H9 (cell line): ENCODE measurements around the gene POU2F3. TPM values are rescaled to one million over a fixed set of nuclear protein-coding genes. Genes with fewer than 3 reads are reported as not detected.

ENCODE experiments used
- DNase-seq: peaks from one replicate; pipeline ENCODE4 v3.0.0-alpha.2; 2017
- H2AFZ ChIP-seq: one replicate; pipeline ENCODE4 v1.6.1; 2013; ENCODE audit warnings: mild to moderate bottlenecking, low read length, control low read depth, moderate library complexity
- H2AK5ac ChIP-seq: 2 replicates; pipeline ENCODE4 v1.6.1; 2013; ENCODE audit warnings: low read length, control low read depth, mixed read lengths; ENCODE audit not compliant: insufficient read length
- H2BK120ac ChIP-seq: one replicate; pipeline ENCODE4 v1.6.1; 2013; ENCODE audit warnings: low read depth, mild to moderate bottlenecking, low read length, control low read depth, inconsistent platforms; ENCODE audit not compliant: poor library complexity, severe bottlenecking
- H2BK12ac ChIP-seq: 2 replicates; pipeline ENCODE4 v1.6.1; 2013; ENCODE audit warnings: low read length, control low read depth, mixed read lengths, low read depth; ENCODE audit not compliant: insufficient read length
- H2BK15ac ChIP-seq: 2 replicates; pipeline ENCODE4 v1.6.1; 2013; ENCODE audit warnings: low read depth, low read length, control low read depth
- H2BK20ac ChIP-seq: one replicate; pipeline ENCODE4 v1.6.1; 2013; ENCODE audit warnings: low read depth, mild to moderate bottlenecking, low read length, control low read depth, inconsistent platforms; ENCODE audit not compliant: poor library complexity, severe bottlenecking
- H2BK5ac ChIP-seq: 2 replicates; pipeline ENCODE4 v1.6.1; 2013; ENCODE audit warnings: low read length, control low read depth, mixed read lengths; ENCODE audit not compliant: insufficient read length
- H3K14ac ChIP-seq: 2 replicates; pipeline ENCODE4 v1.6.1; 2013; ENCODE audit warnings: low read length, control low read depth; ENCODE audit not compliant: insufficient read depth
- H3K18ac ChIP-seq: 2 replicates; pipeline ENCODE4 v1.6.1; 2013; ENCODE audit warnings: low read depth, mild to moderate bottlenecking, mixed read lengths, low read length, control low read depth; ENCODE audit not compliant: insufficient read length
- H3K23ac ChIP-seq: 2 replicates; pipeline ENCODE4 v1.6.1; 2013; ENCODE audit warnings: low read length, control low read depth, mixed read lengths, low read depth; ENCODE audit not compliant: insufficient read length
- H3K23me2 ChIP-seq: 2 replicates; pipeline ENCODE4 v1.6.1; 2013; ENCODE audit warnings: low read depth, mild to moderate bottlenecking, mixed read lengths, low read length, control low read depth; ENCODE audit not compliant: insufficient read length, poor library complexity, severe bottlenecking
- H3K27ac ChIP-seq: 2 replicates; pipeline ENCODE4 v1.5.1; 2013; ENCODE audit warnings: low read length, control low read depth, mixed read lengths, low read depth; ENCODE audit not compliant: insufficient read length
- H3K27me3 ChIP-seq: 2 replicates; pipeline ENCODE4 v1.6.1; 2013; ENCODE audit warnings: low read length, control low read depth, inconsistent platforms; ENCODE audit not compliant: insufficient read depth
- H3K4ac ChIP-seq: 2 replicates; pipeline ENCODE4 v1.6.1; 2013; ENCODE audit warnings: low read depth, mild to moderate bottlenecking, control low read depth, inconsistent platforms, low read length, moderate library complexity
- H3K4me1 ChIP-seq: 2 replicates; pipeline ENCODE4 v1.6.1; 2013; ENCODE audit warnings: low read length, control low read depth, inconsistent platforms; ENCODE audit not compliant: insufficient read depth
- H3K4me2 ChIP-seq: 2 replicates; pipeline ENCODE4 v1.6.1; 2013; ENCODE audit warnings: low read length, control low read depth, mixed read lengths; ENCODE audit not compliant: insufficient read length, insufficient read depth
- H3K56ac ChIP-seq: 2 replicates; pipeline ENCODE4 v1.6.1; 2013; ENCODE audit warnings: low read depth, mild to moderate bottlenecking, mixed read lengths, low read length, control low read depth; ENCODE audit not compliant: insufficient read length
- H3K79me1 ChIP-seq: 2 replicates; pipeline ENCODE4 v1.6.1; 2013; ENCODE audit warnings: low read depth, mild to moderate bottlenecking, moderate library complexity, low read length, control low read depth, inconsistent platforms; ENCODE audit not compliant: insufficient read depth, poor library complexity, severe bottlenecking
- H3K79me2 ChIP-seq: 2 replicates; pipeline ENCODE4 v1.6.1; 2013; ENCODE audit warnings: low read length, control low read depth, inconsistent platforms; ENCODE audit not compliant: insufficient read depth
- H3K9ac ChIP-seq: 2 replicates; pipeline ENCODE4 v1.6.1; 2013; ENCODE audit warnings: low read length, control low read depth, mixed read lengths; ENCODE audit not compliant: insufficient read length; ENCODE audit errors: extremely low read depth
- H3K9me3 ChIP-seq: one replicate; pipeline ENCODE4 v1.6.1; 2013; ENCODE audit warnings: low read depth, low read length, inconsistent platforms; ENCODE audit not compliant: control insufficient read depth
- H3T11ph ChIP-seq: one replicate; pipeline ENCODE4 v1.6.1; 2013; ENCODE audit warnings: mild to moderate bottlenecking, low read length, control low read depth, inconsistent platforms
- H4K20me1 ChIP-seq: one replicate; pipeline ENCODE4 v1.6.1; 2013; ENCODE audit not compliant: control insufficient read depth, insufficient read length, insufficient read depth
- H4K5ac ChIP-seq: 2 replicates; pipeline ENCODE4 v1.6.1; 2013; ENCODE audit warnings: low read depth, mild to moderate bottlenecking, mixed read lengths, low read length, control low read depth; ENCODE audit not compliant: insufficient read length
- H4K8ac ChIP-seq: replicated peaks from 2 replicates; pipeline ENCODE4 v1.6.1; 2013; ENCODE audit warnings: low read length, control low read depth, mixed read lengths, low read depth; ENCODE audit not compliant: insufficient read length
- H4K91ac ChIP-seq: 2 replicates; pipeline ENCODE4 v1.6.1; 2013; ENCODE audit warnings: low read depth, mild to moderate bottlenecking, moderate library complexity, mixed read lengths, low read length, control low read depth; ENCODE audit not compliant: insufficient read length
- H3K27ac Mint-ChIP-seq, 3 experiments: 2 replicates in 2 of 3; 3 replicates in 1 of 3; pipeline ENCODE4 v1.8.0; 2020 to 2021; ENCODE audit warnings: mixed read lengths in 3 of 3, mild to moderate bottlenecking in 1 of 3, moderate library complexity in 1 of 3
- H3K27me3 Mint-ChIP-seq: 2 replicates; pipeline ENCODE4 v1.8.0; 2021; ENCODE audit warnings: low read depth, mild to moderate bottlenecking, moderate library complexity, mixed read lengths
- H3K36me3 Mint-ChIP-seq, 3 experiments: 2 replicates in 2 of 3; 3 replicates in 1 of 3; pipeline ENCODE4 v1.8.0; 2020 to 2021; ENCODE audit warnings: low read depth in 3 of 3, mixed read lengths in 3 of 3; ENCODE audit not compliant: insufficient read depth in 1 of 3
- H3K4me1 Mint-ChIP-seq, 2 experiments: 2 replicates each; pipeline ENCODE4 v1.8.0; 2020; ENCODE audit warnings: mixed read lengths in 2 of 2
- H3K4me3 Mint-ChIP-seq, 2 experiments: 2 replicates in 1 of 2; 3 replicates in 1 of 2; pipeline ENCODE4 v1.8.0; 2020 to 2021; ENCODE audit warnings: mild to moderate bottlenecking in 2 of 2, mixed read lengths in 2 of 2, moderate library complexity in 1 of 2
- H3K9me3 Mint-ChIP-seq, 2 experiments: 2 replicates in 1 of 2; 3 replicates in 1 of 2; pipeline ENCODE4 v1.8.0; 2020; ENCODE audit warnings: mild to moderate bottlenecking in 2 of 2, mixed read lengths in 2 of 2, moderate library complexity in 1 of 2
- CTCF ChIP-seq: fragments of 200-600 bp; sonication (generic); conservative IDR thresholded peaks from 3 replicates; pipeline ENCODE4 v1.8.0; 2021; ENCODE audit warnings: antibody characterized with exemption, mild to moderate bottlenecking
- WGBS: extraction: QIAGEN DNeasy Blood & Tissue Kit; methylation state at CpG from one replicate; pipeline ENCODE4 v1.1.7; 2013; ENCODE audit warnings: missing lambda C conversion rate, low lambda C conversion rate, mixed read lengths; ENCODE audit not compliant: insufficient read length; ENCODE audit errors: extremely low coverage; 5-methylcytosine and 5-hydroxymethylcytosine counted together
- total RNA-seq: library from RNA; stranded (reverse); gene quantifications from 2 replicates; pipeline ENCODE4 v1.2.1, GENCODE V29; 2021

Gene POU2F3
- total RNA-seq, 1 experiment from 2014 or later, result 1.1 TPM

GRCh38 chr11:120254788-120255518 lies 15.0 kb downstream of the POU2F3 start:
- Histone ChIP-seq H3K27me3 (no peaks in the 10 kb centered on the region; the same call in 1 of the 2 replicates), H2BK5ac (no peak overlapping the region), H3K14ac (0 out of 2 replicates have a peak overlapping the region, but pooled peaks have one; percentile 1), H4K8ac (no peak overlapping the region), H3K27ac (no peak overlapping the region), H3K18ac (peak overlapping the region; percentile 2), H3K23ac (no peak overlapping the region), H3K79me2 (no peaks in the 10 kb centered on the region), H2BK20ac (no peak overlapping the region), H3K79me1 (no peaks in the 10 kb centered on the region), H3T11ph (no peak overlapping the region), H2AK5ac (no peak overlapping the region), H2AFZ (no peak overlapping the region), H3K9ac (no peak overlapping the region), H4K5ac (no peak overlapping the region), H3K23me2 (peaks cover 4% of the 10 kb centered on the region), H4K20me1 (no peaks in the 10 kb centered on the region), H3K4ac (no peak overlapping the region), H3K4me2 (peak overlapping the region; percentile 76), H2BK12ac (no peak overlapping the region), H4K91ac (no peak overlapping the region), H2BK15ac (no peak overlapping the region), H3K9me3 (no peaks in the 10 kb centered on the region), H3K56ac (no peak overlapping the region), H3K4me1 (peaks cover 17% of the 10 kb centered on the region), H2BK120ac (no peak overlapping the region)
- no CpG with 5 or more reads among the region's 13 CpGs for WGBS
- no peak for TF ChIP-seq CTCF
- Mint-ChIP-seq H3K4me1 (peaks cover 44 to 48% of the 10 kb centered on the region in 2 experiments), H3K9me3 (no peaks in the 10 kb centered on the region), H3K27me3 (peaks cover 71% of the 10 kb centered on the region), H3K4me3 (peak overlapping the region; percentile 58 to 80), H3K36me3 (no peaks in the 10 kb centered on the region; a peak in 1 of 7 replicates), H3K27ac (peak overlapping the region; percentile 77 to 98 (median 94); a peak in 5 of 7 replicates)
- DNase-seq, result peak; percentile 91
